Hepatocyte (in vitro differentiated cells): ENCODE results near the gene SAMD1.

Experiments used
- EZH2 ChIP-seq: fragments of 200-600 bp; sonication (generic); IDR thresholded peaks from 2 replicates; pipeline ENCODE4 v1.6.1; 2016; ENCODE audit warnings: antibody characterized with exemption, mild to moderate bottlenecking, borderline replicate concordance
- TF ChIP-seq, protein P1 (sequence below): fragments of 200-600 bp; sonication (generic); IDR thresholded peaks from 2 replicates; pipeline ENCODE4 v1.5.1; 2016; ENCODE audit warnings: antibody characterized with exemption, mild to moderate bottlenecking; ENCODE audit not compliant: poor library complexity

DNA sequence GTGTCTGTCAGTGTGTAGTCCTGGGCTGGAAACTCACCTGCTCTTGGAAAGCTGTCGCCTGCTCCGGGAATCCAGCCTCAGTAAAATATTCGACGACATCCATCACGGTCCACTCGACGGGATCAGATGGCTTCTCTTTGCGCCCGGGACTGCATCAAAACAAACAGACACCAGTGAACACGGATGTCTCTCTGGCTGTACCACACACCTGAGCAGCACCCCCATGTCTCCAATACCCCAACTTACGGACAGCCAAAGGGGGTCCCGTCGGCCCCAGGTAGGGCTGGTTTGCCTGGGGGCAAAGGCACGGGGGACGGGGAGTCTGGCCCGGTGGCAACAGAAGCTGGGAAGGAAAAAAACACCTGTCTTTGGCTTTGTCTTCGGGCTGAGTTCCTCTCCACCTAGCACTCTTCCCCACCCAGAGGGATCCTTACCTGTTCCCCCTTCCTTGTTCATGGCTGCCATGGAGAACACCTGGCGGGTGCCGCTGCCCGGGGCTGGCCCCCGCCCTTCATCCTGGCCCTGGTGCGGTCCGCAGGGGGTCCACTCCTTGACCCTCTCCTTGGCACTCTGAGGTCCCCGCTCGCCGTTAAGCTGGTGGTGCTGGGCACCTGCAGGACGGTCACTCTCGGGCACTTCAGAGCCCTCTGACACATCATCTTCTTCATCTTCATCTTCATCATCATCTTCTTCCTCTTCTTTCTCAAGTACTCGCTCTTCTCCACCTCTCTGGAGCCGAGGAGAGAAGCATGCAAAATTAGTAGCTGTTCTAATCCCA lies 1.7 kb downstream of the SAMD1 start:
- TF ChIP-seq, protein P1, sequence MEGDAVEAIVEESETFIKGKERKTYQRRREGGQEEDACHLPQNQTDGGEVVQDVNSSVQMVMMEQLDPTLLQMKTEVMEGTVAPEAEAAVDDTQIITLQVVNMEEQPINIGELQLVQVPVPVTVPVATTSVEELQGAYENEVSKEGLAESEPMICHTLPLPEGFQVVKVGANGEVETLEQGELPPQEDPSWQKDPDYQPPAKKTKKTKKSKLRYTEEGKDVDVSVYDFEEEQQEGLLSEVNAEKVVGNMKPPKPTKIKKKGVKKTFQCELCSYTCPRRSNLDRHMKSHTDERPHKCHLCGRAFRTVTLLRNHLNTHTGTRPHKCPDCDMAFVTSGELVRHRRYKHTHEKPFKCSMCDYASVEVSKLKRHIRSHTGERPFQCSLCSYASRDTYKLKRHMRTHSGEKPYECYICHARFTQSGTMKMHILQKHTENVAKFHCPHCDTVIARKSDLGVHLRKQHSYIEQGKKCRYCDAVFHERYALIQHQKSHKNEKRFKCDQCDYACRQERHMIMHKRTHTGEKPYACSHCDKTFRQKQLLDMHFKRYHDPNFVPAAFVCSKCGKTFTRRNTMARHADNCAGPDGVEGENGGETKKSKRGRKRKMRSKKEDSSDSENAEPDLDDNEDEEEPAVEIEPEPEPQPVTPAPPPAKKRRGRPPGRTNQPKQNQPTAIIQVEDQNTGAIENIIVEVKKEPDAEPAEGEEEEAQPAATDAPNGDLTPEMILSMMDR = no peak
- no peak for TF ChIP-seq EZH2
